WERI-Rb-1 (cell line): Measurements from ENCODE around the gene FZD7.
A peak's percentile ranks its signal among the peaks of the same experiment; 100 is the strongest.

Experiments used
- DNase-seq: peaks from one replicate; pipeline ENCODE4 v3.0.0-alpha.2; 2020
- H3K27ac ChIP-seq: fragments of 250-450 bp; sonication (Bioruptor Pico); 2 replicates; pipeline ENCODE4 v1.5.1; 2020; ENCODE audit warnings: mild to moderate bottlenecking, moderate library complexity
- H3K27me3 ChIP-seq: fragments of 250-450 bp; sonication (Bioruptor Pico); 2 replicates; pipeline ENCODE4 v1.5.1; 2021; ENCODE audit warnings: mild to moderate bottlenecking, low read depth, moderate library complexity; ENCODE audit not compliant: insufficient read depth, severe bottlenecking
- H3K36me3 ChIP-seq: fragments of 250-450 bp; sonication (Bioruptor Pico); 2 replicates; pipeline ENCODE4 v1.5.1; 2020; ENCODE audit warnings: mild to moderate bottlenecking, moderate library complexity
- H3K4me3 ChIP-seq: 2 replicates; pipeline ENCODE4 v1.5.1; 2011; ENCODE audit warnings: low read depth, mild to moderate bottlenecking, control low read depth, low read length
- H3K9me3 ChIP-seq: fragments of 250-450 bp; sonication (Bioruptor Pico); 2 replicates; pipeline ENCODE4 v1.5.1; 2021; ENCODE audit warnings: mild to moderate bottlenecking, moderate library complexity; ENCODE audit not compliant: severe bottlenecking
- TF ChIP-seq, protein P1 (sequence below): IDR thresholded peaks from 2 replicates; pipeline ENCODE4 v1.5.1; 2011; ENCODE audit warnings: low read depth, mild to moderate bottlenecking, control low read depth, inconsistent platforms, low read length

FZD7 gene

GRCh38 chr2:202066875-202067274 lies 33.2 kb downstream of the FZD7 start:
- no peaks in the 10 kb centered on the region for H3K36me3 ChIP-seq
- no peak overlapping the region for H3K4me3 ChIP-seq
- TF ChIP-seq, protein P1, sequence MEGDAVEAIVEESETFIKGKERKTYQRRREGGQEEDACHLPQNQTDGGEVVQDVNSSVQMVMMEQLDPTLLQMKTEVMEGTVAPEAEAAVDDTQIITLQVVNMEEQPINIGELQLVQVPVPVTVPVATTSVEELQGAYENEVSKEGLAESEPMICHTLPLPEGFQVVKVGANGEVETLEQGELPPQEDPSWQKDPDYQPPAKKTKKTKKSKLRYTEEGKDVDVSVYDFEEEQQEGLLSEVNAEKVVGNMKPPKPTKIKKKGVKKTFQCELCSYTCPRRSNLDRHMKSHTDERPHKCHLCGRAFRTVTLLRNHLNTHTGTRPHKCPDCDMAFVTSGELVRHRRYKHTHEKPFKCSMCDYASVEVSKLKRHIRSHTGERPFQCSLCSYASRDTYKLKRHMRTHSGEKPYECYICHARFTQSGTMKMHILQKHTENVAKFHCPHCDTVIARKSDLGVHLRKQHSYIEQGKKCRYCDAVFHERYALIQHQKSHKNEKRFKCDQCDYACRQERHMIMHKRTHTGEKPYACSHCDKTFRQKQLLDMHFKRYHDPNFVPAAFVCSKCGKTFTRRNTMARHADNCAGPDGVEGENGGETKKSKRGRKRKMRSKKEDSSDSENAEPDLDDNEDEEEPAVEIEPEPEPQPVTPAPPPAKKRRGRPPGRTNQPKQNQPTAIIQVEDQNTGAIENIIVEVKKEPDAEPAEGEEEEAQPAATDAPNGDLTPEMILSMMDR, result no peak
- H3K9me3 ChIP-seq, result no peaks in the 10 kb centered on the region
- no peaks in the 10 kb centered on the region for H3K27me3 ChIP-seq
- DNase-seq, result no peak
- no peak overlapping the region for H3K27ac ChIP-seq

GRCh38 chr2:202067589-202067988 lies 33.9 kb downstream of the FZD7 start:
- H3K27me3 ChIP-seq, result no peaks in the 10 kb centered on the region
- H3K27ac ChIP-seq, result no peak overlapping the region
- DNase-seq, result no peak
- no peaks in the 10 kb centered on the region for H3K36me3 ChIP-seq
- H3K4me3 ChIP-seq, result no peak overlapping the region
- TF ChIP-seq, protein P1, result no peak
- H3K9me3 ChIP-seq, result no peaks in the 10 kb centered on the region

GRCh38 chr2:202069170-202070067 lies 35.8 kb downstream of the FZD7 start:
- Histone ChIP-seq H3K27me3 (no peaks in the 10 kb centered on the region), H3K4me3 (no peak overlapping the region), H3K27ac (peak overlapping the region; percentile 73), H3K36me3 (no peaks in the 10 kb centered on the region), H3K9me3 (no peaks in the 10 kb centered on the region)
- TF ChIP-seq, protein P1, result no peak
- peak; percentile 85 for DNase-seq

- TF ChIP-seq, protein P1, result no peak
Observed at GRCh38 chr2:202071107-202071506, 37.5 kb downstream of the FZD7 start.

DNA sequence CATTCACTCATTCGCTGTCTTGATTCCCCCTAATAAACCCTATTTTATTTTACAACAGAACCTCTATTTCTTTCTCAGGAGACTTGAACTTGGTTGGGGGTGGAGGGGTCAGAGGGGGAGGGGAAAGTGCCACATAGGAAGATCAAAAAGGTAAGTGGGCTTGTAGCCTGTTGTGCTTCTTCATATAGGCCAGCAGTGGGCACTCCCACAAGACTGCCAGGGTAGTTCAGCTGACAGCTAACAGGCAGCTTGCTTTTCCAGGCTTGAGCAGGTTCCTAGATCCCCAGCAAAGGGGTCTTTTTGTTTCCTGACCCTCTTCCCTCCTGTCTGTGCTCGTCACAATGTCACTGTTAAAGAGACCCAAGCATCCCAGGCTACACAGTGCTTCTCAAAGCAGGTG lies 38.6 kb downstream of the FZD7 start:
- DNase-seq, result peak; percentile 30
- Histone ChIP-seq H3K9me3 (no peaks in the 10 kb centered on the region), H3K36me3 (no peaks in the 10 kb centered on the region), H3K27ac (no peak overlapping the region), H3K27me3 (no peaks in the 10 kb centered on the region), H3K4me3 (no peak overlapping the region)
- TF ChIP-seq, protein P1, result peak; percentile 85

More at GRCh38 chr2:202071107-202071506, 37.5 kb downstream of the FZD7 start:
- no peak for DNase-seq
- H3K27ac ChIP-seq, result no peak overlapping the region
- no peak overlapping the region for H3K4me3 ChIP-seq
- H3K36me3 ChIP-seq, result no peaks in the 10 kb centered on the region
- no peaks in the 10 kb centered on the region for H3K27me3 ChIP-seq
- no peaks in the 10 kb centered on the region for H3K9me3 ChIP-seq
